GM18502 (cell line): Measurements from ENCODE around the gene SLC24A3.

ENCODE experiments used
- ATAC-seq: cut with Tn5 transposase; IDR thresholded peaks from one replicate; pipeline ENCODE4 v1.9.1; 2021; ENCODE audit warnings: mild to moderate bottlenecking; ENCODE audit not compliant: unreplicated experiment, poor library complexity

Gene SLC24A3

DNA sequence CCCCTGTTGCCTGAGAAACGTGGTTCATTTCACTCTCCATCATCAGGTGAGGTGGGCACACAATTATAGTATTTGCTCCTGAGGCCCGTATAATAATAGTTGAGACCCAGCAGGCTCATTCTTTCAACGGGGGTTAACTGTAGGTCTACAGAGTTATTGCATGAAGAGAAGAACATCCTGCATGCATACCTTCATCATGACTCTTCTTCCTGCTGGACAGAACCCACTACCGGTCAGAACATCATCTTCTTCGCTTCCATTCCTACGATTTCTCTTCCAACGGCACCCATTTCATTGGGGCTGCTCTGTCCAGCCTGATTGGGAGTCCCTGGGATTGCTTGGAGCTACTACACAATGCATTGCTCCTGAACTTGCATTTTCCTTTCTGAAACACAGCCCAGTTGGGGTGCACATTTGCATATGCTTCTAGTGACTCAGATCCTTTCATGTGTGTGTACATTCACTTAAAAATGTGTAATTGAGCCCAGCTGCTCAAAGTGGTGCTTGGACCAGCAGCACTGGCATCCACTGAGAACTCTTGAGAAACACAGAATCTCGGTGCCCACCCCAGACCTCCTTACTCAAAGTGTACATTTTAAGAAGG lies 57.4 kb downstream of the SLC24A3 start:
- ATAC-seq, result no peak

DNA sequence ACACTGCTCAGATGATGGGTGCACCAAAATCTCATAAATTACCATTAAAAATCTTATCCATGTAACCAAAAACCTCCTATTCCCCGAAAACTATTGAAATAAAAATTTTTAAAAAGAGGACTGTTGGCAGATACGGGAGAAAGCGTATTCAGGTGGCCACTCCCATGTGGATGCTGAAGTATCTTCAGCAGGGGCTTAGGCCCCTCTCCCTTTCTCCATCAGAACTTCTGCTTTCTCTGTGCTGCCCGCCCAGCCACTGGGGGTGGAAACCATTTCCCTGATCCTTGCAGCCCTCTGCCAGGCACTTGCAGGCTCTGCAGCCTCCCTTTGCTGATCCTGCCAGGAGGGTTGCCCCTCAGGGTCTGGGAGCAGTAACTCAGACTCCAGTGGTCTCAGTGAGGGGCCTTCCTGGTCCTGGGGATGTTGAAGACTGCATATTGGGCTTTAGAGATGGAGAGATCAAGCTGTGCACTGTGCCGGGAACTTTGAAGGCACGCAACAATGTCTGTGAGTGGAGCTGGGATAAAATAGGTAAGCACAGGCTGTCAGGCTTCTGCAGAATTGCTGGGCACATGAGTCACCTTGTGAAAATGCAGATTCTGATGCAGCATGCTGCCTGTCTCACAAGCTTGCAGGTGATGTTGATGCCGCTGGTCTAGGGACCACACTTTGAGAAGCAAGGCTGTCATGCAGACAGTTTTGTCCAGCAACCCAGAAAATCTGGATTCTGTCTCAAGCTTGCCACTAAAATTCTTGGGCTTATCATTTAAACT lies 59.6 kb downstream of the SLC24A3 start:
- ATAC-seq, result no peak

DNA sequence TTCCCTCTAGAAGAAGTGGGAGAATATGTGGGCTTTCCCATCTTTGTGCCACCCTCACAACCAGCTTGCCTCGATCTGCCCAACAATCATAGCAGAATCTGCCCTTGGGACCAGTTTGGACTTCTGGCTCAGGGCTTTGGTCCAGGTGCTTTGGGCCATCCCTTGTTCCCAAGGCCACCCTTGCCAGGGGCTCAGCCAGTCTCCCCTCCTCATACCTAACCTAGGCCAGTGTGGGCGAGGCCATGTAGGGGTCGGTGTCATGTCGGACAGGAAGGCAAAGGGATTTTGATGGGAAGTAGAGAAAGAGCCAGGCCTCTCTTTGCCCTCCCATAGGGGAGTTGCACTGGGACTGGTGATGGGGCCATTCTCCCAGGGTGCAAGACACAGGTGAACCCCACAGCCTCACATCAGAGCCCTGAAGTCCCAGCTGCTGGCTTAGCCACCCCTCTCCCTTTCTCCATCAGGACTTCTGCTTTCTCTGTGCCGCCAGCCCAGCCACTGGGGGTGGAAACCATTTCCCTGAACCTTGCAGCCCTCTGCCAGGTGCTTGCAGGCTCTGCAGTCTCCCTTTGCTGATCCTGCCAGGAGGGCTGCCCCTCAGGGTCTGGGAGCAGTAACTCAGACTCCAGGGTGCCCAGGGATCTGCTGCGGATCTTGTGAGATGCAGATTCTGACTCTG lies 60.7 kb downstream of the SLC24A3 start:
- no peak for ATAC-seq

DNA sequence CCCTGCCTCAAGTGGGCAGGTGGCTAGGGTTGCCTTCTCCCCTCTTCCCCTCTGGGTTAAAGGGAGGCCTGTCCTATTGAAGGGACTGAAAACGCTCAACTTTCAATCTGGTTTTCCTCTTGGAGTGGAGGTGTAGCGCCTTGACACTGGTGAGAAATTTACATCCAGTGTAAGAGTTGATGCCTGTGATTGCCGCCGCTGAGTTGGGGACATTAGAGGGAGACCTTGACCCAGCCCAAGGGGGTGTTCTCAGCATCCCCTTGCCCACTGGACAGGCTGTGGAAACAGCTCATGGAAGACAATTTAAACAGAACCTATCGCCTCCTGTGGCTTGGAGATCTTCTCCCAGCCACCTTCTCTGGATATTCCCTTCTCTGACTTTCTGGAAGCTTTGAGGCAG lies 61.6 kb downstream of the SLC24A3 start:
- ATAC-seq, result no peak

DNA sequence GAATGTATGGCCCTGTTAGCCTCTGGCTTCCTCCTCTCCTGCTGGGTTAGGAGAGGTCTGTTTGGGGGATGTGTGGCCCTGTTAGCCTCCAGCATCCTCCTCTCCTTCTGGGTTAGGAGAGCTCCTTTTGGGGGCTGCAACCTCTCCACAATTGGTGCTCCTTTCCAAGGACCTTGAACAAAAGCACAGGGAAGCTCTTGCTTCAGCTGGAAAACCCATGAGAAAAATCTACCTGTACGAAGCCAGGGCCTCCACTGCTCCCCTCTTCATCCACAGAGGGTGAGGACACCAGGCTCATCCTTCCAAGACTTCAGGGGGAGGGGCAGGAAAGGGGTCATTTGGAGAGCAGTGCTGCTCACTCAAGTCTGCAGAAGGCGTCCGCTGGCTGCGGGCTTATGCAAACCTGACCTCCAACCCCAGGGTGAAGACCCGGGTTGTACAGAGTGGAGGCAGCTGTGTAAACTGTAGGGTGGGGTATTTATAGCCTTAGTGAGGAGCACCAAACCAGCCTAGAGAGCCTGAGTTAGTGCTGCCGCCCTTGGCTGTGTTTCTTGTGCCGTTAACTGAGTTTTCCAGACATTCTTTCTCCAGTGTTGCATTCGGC lies 62.1 kb downstream of the SLC24A3 start:
- no peak for ATAC-seq

DNA sequence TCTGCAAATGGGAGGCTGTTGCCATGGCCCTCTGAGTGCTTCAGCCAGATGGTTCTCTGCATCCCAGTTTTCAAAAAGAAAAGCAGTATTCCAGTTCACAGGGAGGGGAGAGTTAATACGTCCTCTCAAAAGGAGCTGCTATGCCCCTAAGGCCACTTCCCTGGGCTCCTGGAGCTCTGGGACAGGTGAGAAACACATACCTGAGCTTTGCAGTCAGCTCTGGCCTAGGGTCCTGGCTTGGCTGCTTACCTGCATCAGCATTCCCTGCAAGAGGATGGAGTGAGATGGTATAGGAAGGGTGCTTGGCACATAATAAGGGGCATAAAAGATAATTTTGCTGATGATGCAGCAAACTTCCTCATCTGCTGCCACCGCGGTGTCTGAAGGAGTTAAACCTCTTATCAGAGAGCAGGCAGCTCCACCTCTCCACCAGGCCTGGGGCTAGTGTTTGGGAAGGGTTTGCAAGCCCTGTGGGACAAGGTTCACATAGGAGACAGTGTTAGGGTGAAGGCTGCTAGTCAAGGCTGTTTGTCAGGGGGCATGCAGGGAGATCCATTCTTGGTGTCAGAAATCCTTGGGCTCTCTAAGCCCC lies 62.7 kb downstream of the SLC24A3 start:
- no peak for ATAC-seq

DNA sequence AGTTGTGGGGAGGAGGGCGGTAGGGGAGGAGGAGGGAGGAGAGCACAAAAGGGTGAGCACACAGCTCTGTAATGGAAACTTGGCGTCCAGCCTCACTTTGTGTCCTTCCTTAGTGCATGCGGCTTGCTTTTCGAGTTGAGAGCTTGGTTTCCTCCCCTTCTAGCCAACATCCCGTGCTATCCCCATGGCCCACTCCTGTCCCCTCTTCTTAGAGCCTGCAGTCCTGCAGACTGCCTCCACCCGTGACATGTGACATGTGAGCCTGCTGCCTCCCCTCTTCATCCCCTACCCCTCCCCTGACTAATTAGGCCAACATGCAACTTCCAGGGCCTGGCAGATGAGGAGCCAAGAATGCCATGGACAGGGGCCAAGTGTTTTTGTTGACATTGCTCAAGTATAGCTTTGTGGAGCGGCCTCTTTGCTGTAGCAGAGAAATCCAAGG lies 63.2 kb downstream of the SLC24A3 start:
- no peak for ATAC-seq

DNA sequence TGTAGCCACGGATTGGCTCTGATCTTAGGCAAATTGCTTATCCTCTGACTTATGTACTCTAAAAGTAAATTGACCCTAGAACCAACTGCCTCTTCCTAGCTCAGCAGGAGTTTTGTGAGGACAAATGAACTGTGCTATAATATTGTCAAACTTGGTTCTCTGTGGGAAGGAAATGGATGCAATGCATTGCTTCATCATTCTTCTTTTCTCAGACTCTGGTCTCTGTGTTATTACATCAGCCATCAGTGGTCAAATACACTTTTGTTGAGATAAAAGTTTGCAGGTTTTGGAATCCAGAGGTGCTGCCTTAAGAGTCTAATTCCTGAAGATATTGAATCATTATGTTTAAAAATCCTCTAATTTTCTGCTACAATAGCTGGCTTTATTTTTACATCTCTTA lies 64.9 kb downstream of the SLC24A3 start:
- no peak for ATAC-seq

DNA sequence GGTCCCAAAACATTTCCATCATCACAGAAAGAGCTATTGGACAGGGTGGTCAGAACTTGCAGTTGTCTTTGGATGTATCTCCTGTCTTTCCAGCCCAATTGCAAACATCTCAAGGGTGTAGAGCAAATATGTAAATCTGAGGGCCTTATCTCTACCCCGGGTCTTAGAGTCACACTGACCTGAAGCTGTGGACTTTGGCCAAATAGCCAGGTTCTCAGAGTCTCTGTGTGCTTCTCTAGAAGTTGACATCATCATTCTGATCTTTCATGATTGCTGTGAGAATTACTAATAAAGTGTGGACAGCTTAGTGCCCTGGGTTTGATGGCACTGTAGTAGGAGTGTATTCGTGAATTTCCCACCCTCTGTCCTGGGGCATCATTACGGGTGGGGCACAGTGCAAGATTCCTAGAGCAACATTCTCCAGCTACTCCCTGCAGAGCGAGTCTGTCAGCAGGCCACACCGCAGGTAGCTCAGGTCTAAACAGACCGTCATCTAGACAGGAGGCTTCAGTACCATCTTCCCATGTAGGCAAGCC lies 71.1 kb downstream of the SLC24A3 start:
- no peak for ATAC-seq

DNA sequence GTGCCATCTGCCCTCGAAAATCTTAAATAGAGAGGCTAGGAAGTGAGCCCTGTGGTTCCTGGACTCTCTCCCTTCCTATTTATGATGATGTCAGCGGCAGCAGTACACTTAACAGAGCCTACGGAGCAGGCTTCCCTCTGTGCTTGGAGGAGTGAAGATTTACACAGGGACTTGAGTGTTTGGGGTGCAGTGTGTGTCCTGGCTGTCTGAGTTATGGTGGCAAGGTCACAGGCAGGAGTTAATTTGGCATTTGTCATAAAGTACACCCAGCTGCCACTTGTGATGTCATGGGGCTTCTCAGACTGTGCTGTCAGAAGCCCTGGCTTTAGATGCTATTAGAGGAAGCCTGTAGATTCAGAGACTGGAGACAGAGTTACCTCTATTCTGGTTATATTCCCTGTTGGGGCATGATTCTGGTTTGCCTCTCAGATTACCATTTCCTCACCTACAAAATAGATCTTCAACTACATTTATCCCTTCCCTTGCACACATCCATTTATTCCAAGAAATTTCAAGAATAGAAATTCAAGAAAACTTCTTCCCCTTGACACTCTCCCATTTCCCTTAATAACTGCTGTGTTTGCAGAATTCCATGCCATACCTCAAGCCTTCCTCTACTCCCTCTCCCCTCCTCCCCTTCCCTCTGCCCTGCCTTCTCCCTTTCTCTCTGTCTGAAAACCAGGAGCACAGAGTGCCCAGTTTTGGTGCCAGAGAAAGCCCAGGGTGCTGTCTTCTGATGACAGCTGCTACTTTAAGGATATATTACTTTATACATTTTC lies 72.1 kb downstream of the SLC24A3 start:
- ATAC-seq, result no peak

DNA sequence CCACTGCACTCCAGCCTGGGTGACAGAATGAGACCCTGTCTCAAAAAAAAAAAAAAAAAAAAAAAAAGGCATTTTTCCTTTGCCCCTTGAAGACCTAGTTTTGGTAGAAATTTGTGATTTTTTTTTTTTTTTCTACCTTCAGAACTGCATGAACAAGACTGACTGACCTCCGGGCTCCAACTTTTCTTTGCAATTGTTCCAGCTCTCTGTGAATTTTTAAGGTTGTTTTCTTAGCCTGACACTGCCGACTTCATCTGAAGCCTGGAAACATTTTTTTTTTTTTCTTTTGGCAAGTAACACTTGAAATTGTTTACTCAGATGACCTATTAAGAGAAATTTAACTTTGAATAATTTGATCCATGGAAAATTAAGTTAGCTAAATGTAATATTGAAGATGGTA lies 73.0 kb downstream of the SLC24A3 start:
- no peak for ATAC-seq

DNA sequence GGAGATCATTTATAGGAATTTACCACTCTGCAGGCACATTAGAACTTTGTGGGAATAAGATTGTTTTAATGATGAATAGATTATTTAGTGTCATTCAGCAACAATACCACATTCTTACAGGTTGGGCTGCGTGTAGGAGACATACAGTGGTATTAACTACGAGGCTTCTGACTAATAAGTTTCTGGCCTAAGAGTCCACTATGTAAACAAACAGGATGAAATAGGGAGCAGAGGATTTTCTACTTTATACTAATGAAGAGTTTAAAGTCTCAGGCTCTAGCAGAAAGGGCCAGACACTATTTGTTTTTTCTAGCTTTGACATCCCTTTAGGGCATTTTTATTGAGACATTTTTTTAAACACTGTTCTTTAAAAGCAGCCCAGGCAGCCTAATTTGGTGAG lies 75.6 kb downstream of the SLC24A3 start:
- no peak for ATAC-seq

DNA sequence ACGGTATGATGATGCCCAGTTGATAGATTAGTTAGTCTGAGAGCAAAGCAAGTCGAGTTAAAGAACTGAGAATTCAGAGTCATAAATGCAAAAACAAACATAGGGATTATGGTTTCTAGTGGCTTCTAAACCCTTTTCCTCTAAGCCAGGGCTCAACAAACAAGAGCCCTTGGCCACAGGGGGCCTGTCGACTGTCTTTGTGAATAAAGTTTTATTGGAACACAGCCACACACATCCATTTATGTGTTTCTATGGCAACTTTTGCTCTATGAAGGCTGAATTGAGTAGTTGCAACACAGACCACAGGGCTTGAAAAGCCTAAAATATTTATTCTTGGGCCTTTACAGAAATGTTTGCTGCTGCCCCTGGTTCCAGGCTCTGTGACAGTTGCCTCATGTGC lies 76.2 kb downstream of the SLC24A3 start:
- ATAC-seq, result no peak

DNA sequence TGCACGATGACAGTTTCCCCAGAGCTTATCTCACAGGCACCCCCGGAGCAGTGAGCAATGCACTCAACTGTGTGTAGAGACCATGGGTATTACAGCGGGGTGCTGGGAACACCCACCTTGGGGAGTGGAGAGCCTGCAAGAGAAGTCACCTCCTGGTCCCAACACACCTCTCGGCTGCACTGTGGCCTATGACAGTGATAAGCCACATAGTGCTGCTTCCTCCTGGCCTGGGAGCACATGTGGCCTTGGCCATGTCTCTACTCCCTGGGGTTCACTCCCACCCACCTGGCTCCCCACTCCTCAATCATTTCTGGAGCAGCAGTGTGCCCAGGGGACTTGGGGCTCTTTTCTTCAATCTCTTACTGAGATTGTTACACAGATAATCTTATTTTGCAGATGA lies 77.0 kb downstream of the SLC24A3 start:
- no peak for ATAC-seq

DNA sequence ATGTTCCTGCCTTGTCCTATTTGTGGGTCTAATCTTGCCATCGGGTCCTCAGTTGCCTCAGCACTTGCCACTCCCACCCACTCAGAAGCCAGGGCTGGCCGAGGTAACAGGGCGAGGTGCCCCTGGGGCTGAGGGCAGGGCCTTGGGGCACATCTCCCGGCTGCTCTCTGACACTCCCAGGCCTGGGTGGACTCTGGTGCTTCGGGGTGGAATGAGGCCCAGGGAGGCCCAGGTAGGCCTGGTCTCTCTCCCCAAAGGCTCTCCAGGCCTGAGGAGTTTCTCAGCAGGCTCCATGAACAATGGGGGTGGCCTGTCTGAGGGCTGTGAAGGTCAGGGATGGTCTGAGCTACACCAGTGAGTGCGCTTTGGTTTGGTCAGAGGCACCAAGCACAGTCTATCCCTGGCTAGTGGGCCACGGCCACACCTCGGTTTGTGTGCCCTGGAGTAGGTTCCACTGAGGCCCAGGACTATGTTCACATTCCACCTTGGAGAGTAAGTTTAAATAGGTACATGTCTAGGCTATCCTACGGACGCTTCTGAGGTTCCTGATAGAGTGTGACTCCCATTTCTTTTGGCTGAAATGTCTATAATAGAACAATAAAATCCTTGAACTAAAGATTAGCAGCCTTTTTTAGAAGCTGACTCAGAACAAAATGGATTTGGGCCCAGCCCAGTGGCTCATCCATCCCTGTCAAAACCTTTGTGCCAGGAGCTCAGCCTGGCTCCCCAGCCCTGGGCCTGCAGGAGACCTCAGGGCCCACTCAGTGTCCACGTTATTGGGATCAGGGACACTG lies 78.8 kb downstream of the SLC24A3 start:
- no peak for ATAC-seq

DNA sequence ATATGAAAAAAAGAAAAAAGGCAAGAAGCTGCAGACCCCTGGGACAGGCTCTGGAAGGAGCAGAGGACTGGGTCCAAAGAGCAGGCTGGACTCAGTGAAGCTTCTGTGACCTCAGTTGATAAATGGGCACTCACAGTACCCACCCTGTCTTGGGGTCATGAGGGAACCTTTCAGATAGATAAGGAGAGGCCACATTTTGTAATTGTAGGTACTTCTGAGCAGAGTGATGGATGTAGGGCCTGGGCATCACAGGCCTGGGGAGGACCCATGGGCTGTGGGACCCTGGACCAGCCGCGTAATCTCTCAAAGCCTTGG lies 79.3 kb downstream of the SLC24A3 start:
- no peak for ATAC-seq

DNA sequence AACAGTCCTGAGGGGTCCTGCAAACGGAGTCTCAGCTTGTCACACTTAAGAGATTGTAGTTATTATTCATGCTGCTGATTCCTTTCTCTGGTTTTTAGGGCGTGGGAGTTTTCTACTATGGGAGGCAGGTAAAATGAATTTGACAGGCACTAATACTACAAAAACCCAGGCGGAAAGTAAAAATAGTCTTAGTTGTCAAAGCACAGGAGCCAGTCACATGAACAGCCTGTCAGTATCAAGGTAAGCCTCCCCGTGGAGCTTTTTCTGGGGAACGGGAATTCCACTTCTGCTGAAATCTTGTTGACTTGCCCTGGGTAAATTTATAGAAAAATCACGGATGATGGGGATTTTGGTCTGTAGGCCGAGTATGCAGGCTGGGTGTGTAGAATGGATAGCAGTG lies 79.8 kb downstream of the SLC24A3 start:
- no peak for ATAC-seq

DNA sequence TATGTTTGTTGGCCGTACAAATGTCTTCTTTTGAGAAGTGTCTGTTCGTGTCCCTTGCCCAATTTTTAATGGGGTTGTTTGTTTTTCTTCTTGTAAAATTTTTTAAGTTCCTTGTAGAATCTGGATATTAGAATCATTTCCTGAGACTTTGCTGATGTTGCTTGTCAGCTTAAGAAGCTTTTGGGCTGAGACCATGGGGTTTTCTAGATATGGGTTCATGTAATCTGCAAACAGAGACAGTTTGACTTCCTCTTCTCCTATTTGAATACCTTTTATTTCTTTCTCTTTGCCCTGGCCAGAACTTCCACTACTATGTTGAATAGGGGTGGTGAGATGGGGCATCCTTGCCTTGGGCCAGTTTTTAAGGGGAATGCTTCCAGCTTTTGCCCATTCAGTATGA lies 82.6 kb downstream of the SLC24A3 start:
- no peak for ATAC-seq

DNA sequence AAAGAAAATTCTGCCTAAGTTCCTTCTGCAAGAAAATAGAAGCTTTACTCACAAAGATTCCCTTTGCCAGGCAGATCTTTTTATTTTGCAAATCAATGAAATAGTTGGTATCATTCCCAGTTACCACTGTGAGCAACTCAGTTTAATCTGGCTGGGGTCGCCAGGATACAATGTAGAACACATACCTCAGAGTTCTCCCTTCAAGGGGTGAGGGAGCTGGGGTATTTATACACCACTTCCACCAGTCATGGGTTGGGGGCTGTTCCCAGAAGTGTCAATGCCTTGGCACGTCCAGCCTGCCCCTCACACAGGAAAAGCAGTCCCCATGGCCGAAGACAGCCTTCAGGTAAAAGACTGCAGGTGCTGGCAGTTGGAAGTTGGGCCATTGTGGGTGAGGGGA lies 86.2 kb downstream of the SLC24A3 start:
- ATAC-seq, result no peak
